Suprapubic skin (tissue), 4 donors: Measurements from ENCODE around the gene ATP8B1.

Source experiments
- CTCF ChIP-seq, 2 donors: fragments of 200-600 bp in 1 of 2; fragments of 450-650 bp in 1 of 2; sonication (generic) in 1 of 2; IDR thresholded peaks; one replicate each; pipeline ENCODE4 v1.5.1; 2016 to 2019; ENCODE audit warnings: antibody characterized with exemption in 2 of 2, mild to moderate bottlenecking in 1 of 2, moderate library complexity in 1 of 2
- EP300 ChIP-seq: sonication (generic); formaldehyde crosslinking; IDR thresholded peaks from one replicate; pipeline ENCODE4 v1.6.1; 2017; ENCODE audit warnings: antibody characterized with exemption
- POLR2A ChIP-seq, 2 donors: fragments of 450-650 bp; IDR thresholded peaks; one replicate each; pipeline ENCODE4 v1.6.1; 2017; ENCODE audit warnings: antibody characterized with exemption in 2 of 2, mild to moderate bottlenecking in 2 of 2, moderate library complexity in 2 of 2
- POLR2AphosphoS5 ChIP-seq, 3 donors: sonication (generic); formaldehyde crosslinking; IDR thresholded peaks; one replicate each; pipeline ENCODE4 v1.6.1; 2017; ENCODE audit warnings: antibody characterized with exemption in 3 of 3

DNA sequence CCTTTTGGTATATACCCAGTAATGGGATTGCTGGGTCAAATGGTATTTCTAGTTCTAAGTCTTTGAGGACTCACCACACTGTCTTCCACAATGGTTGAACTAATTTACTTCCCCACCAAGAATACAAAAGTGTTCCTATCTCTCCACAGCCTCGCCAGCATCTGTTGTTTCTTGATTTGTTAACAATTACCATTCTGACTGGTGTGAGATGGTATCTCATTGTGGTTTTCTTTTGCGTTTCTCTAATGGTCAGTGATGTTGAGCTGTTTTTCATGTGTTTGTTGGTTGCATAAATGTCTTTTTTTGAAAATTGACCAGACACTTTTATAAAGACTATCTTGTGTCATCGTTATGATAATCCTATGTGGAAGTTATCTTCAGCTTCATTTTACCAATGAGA is 16.0 kb upstream of the ATP8B1 start:
- TF ChIP-seq POLR2A (IDR thresholded peaks at IDR 0.05) = no peak
- no peak for TF ChIP-seq CTCF (IDR thresholded peaks at IDR 0.05)
- no peak for TF ChIP-seq POLR2AphosphoS5 (IDR thresholded peaks at IDR 0.05)
- no peak for TF ChIP-seq EP300
